Bone marrow (tissue), 2 donors: ENCODE data around the gene CYB5R3.

ENCODE experiments used
- DNase-seq, 2 donors: peaks; one replicate each; lab custom pipeline; 2025; lab: John Stamatoyannopoulos, UW

CYB5R3 gene

GRCh38 chr22:42649246-42650099 is at the start of gene CYB5R3:
CYB5R3 (minus strand) TSS chr22:42649392; CDS start chr22:42649315, 77 bp downstream.
- peak; percentile 51 to 81 for DNase-seq

GRCh38 chr22:42697542-42698013 is 48.4 kb upstream of the CYB5R3 start:
- no peak for DNase-seq

- DNase-seq = no peak
Measured at GRCh38 chr22:42696331-42696967, 47.3 kb upstream of the CYB5R3 start.

- no peak for DNase-seq
Measured at GRCh38 chr22:42695294-42695693, 46.1 kb upstream of the CYB5R3 start.

- DNase-seq = no peak
Measured at GRCh38 chr22:42693763-42694683, 44.8 kb upstream of the CYB5R3 start.

- DNase-seq = no peak
Measured at GRCh38 chr22:42693055-42693762, 44.0 kb upstream of the CYB5R3 start.

GRCh38 chr22:42692239-42693054 is 43.3 kb upstream of the CYB5R3 start:
- DNase-seq = no peak

GRCh38 chr22:42691440-42691839 is 42.2 kb upstream of the CYB5R3 start:
- no peak for DNase-seq

GRCh38 chr22:42688241-42689211 is 39.3 kb upstream of the CYB5R3 start:
- DNase-seq = no peak

- DNase-seq = no peak
Measured at GRCh38 chr22:42686756-42687491, 37.7 kb upstream of the CYB5R3 start.

- no peak for DNase-seq
Measured at GRCh38 chr22:42685941-42686653, 36.9 kb upstream of the CYB5R3 start.

GRCh38 chr22:42684462-42685195 is 35.4 kb upstream of the CYB5R3 start:
- DNase-seq = no peak

- DNase-seq = no peak
Measured at GRCh38 chr22:42683578-42684283, 34.5 kb upstream of the CYB5R3 start.

- DNase-seq = no peak
Measured at GRCh38 chr22:42682113-42682851, 33.1 kb upstream of the CYB5R3 start.

GRCh38 chr22:42680648-42681047 is 31.5 kb upstream of the CYB5R3 start:
- no peak for DNase-seq

GRCh38 chr22:42679691-42680090 is 30.5 kb upstream of the CYB5R3 start:
- no peak for DNase-seq
